SW 1271 (cell line): ENCODE data around the gene LRRC41.
A peak's percentile ranks its signal among the peaks of the same experiment; 100 is the strongest.
"Not testable (repeated sequence)": the region's sequence is repeated elsewhere in the genome, so short reads cannot be mapped to it uniquely, and the experiment has no call there.

Experiments used
- DNase-seq, 2 experiments: peaks; one replicate each; lab custom pipeline; 2025; lab: John Stamatoyannopoulos, UW

Gene LRRC41

GRCh38 chr1:46303038-46303871, at the start of gene LRRC41, which contains the start of gene UQCRH:
Gene LRRC41 (minus strand): TSS chr1:46303616. CDS start chr1:46303322, 294 bp downstream.
Gene UQCRH (plus strand): TSS chr1:46303698. CDS start chr1:46303767, 69 bp downstream.
- peak; percentile 76 to 95 for DNase-seq

GRCh38 chr1:46352363-46352762, 48.9 kb upstream of the LRRC41 start:
- DNase-seq: no peak

DNA sequence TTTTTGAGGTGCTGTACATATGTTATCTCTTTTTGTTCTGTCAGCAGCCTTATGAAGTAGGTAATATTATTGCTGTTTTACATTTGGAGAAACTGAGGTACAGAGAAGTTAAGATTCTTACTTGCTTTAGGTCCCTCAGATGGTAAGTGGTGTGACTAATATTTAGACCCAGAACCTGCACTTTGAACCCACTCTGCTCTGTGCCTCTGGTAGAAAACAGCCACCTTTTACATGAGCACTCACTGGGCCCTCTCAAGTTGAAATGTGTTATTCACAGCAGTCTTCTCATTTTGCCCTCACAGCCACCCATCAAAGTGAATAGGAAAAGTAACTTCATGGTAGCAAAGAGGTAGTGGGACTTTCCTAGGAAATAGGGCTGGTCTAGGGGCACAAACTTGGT, 41.9 kb upstream of the LRRC41 start:
- no peak for DNase-seq

DNA sequence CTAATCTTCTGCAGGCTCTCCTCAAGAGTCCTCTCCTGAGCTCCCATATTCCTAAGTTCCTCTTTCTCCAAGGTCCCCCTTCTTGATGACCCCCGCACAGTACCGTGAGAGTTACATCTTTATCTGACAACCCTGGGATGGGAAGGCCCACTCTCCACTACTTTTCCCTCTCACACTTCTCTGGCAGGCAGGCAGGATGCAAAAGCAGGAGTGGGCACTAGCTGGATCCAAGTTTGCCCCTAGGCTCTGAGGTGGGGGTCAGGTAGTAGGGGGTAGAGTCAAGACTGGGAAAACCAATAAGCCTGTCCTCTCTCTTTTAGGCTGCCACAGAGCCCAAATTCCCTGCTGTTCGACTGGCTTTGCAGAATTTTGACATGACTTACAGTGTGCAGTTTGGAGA, 41.1 kb upstream of the LRRC41 start:
- no peak for DNase-seq

DNA sequence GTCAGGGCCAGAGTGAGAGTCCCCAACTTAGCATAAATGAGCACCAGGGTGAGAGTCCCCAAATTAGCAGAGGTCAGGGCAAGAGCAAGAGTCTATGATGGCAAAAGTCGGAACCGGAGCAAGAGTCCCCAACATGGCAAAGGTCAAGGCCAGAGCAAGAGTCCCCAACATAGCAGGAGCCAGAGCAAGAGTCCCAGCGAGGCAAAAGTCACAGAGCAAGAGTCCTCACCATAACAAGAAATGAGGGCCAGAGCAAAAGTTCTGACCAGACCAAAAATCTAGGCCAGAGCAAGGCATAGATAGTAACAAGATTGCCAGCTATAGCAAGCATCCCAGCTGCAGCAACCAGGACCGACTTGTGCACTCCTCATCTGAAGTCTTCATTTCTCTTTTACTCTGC, 40.3 kb upstream of the LRRC41 start:
- no peak for DNase-seq

GRCh38 chr1:46343351-46343695, 39.9 kb upstream of the LRRC41 start:
- no peak for DNase-seq

DNA sequence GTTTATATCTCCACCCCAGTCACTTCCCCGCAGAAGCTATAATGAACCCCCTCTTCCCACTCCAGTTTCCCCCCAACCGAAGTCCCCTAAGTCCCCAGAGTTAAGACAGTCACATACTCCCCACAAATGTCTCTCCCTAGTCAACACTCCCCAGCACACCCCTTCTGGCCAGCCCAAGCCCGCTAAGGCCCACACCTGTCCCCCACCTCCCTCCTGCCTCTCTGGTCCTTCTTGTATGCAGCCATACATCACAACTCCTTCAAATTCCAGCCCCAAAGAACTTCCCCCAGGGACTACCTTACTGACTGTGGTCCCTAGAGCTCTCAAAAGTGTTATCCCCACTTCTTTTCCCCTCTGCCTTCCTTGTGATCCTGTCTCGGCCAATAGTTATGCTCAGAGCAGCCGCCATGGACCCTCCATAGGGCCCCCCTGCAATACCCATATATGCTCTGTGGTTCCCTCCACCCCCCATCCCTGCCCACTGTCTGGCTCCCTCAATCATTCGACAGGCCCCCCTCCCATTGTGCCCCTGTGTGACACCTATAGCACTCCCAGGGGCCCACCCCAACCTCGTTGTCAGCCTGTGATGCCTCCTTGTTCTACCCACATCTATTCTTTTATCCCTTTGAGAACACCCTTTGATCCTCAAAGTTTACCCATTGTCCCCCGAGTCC, 39.4 kb upstream of the LRRC41 start:
- no peak for DNase-seq

- no peak for DNase-seq
Measured at GRCh38 chr1:46342084-46342656, 38.8 kb upstream of the LRRC41 start.

DNA sequence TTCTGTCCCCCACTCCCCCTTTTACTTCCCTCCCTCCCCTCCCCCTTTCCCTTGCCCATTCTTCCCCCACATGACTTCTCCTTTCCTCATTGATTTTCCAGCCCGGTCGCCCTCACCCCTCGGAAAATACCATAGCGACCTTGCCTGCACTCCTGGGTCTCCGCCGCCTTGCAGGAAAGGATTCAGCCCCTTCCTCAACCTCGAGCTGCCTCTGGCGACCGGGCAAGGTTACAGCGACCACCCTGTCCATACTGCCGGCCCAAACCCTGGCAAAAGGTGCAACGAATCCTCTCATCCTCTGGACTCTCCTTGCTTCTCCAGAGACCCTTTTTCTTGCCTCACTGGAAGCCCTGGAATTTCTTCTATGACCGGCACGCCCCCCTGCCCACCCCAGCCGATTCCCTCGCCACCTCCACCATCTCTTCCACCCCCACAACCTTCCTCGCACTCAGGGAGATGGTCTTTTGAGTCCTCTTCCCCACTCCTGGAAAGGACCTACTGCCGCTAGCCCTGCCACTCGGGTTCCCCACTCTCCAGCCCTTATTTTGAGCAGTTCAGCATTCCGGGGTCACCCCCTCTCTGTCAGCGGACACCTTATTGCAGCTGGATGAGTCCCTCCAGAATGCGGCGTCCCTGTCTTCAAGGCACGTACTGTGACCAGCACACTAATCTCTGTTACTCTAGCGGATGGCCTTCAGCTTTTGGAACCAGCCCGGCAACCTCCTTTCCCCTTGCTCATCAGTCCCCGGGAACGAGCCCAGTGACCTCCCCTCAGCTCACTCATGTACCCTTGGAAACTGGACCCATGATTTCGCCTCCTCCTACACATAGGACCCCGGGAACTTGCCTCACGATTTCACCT, 38.0 kb upstream of the LRRC41 start:
- DNase-seq: no peak

DNA sequence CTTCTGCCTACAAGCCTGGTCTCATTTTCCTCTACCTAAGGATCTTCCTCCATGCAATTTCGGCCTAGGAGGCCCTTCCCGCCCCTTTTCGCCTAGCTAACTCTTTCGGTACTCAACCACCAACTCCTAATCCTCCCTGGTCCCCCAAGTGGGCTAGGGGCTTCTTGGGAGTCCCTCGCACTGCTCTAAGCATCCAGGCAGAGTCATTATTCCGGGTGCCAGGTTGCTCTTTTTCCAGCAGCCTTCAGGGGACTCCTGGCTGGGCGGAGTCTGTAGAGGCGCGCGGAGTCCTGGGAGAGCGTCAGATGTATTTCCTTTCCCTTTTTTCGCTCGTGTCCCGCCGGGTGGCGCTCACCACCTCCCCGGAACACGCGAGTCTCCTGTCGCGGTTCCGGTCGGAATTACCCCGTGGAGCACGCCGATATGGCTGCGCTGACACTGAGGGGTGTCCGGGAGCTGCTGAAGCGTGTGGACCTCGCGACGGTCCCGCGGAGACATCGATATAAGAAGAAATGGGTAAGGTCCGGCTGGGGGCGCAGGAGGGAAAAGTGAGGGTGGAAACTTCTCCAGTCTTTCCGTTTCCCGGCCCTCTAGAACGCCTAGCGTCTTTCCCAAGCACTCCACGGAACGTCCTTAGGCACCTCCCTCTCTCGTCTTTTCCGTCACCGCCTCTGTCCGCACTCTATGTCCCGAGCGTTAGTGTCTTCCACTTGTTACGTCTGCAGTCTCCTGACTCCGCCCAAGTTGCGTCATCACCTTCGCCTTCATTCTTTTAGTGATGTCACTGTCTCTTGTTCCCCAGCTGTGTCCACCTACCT, 37.2 kb upstream of the LRRC41 start, which contains the start of gene NSUN4:
Gene NSUN4 (plus strand): TSS at position 404 of the 818 bp plus-strand sequence. CDS start 20 bp downstream, at position 424.
- peak; percentile 84 to 89 for DNase-seq

DNA sequence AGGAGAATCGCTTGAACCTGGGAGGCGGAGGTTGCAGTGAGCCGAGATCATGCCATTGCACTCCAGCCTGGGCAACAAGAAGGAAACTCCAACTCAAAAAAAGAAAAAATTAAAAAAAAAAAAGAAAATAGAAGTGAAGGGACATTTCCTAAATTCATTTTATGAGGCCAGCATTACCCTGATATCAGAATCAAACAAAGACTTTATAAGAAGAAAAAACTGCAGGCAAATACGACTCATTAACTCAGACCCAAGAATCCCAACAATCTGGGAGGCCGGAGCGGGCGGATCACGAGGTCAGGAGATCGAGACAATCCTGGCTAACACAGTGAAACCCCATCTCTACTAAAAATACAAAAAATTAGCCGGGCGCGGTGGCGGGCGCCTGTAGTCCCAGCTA, 34.0 kb upstream of the LRRC41 start:
- not testable (repeated sequence) for DNase-seq

DNA sequence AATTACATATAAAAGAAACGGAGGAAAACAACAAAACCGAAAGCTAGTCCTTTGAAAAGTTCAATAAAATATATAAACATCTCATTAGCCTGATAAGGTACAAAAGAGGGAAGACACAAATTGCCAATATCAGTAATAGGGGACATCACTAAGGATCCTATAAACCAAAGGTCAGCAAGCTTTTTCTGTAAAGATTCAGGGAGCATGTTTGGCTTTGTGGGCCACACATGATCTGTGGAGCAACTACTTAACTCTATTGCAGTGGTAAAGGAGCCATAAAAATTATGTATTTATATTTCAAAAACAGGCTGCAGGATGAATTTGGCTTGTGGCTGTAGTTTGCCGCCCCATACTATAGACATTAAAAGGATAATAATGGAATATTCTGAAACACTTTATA, 31.7 kb upstream of the LRRC41 start:
- no peak for DNase-seq

DNA sequence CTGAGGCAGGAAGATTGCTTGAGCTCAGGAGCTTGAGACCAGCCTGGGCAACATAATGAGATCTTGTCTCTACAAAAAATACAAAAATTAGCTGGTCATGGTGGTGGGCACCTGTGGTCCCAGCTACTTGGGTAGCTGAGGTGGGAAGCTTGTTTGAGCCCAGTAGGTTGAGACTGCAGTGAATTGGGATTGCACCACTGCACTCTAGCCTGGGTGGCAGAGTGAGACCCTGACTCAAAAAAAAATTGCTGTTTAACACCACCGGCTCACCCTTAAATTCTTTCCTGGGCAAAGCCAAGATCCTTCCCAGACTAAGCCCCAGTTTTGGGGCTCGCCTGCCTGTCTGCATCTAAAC, 30.6 kb upstream of the LRRC41 start:
- no peak for DNase-seq

DNA sequence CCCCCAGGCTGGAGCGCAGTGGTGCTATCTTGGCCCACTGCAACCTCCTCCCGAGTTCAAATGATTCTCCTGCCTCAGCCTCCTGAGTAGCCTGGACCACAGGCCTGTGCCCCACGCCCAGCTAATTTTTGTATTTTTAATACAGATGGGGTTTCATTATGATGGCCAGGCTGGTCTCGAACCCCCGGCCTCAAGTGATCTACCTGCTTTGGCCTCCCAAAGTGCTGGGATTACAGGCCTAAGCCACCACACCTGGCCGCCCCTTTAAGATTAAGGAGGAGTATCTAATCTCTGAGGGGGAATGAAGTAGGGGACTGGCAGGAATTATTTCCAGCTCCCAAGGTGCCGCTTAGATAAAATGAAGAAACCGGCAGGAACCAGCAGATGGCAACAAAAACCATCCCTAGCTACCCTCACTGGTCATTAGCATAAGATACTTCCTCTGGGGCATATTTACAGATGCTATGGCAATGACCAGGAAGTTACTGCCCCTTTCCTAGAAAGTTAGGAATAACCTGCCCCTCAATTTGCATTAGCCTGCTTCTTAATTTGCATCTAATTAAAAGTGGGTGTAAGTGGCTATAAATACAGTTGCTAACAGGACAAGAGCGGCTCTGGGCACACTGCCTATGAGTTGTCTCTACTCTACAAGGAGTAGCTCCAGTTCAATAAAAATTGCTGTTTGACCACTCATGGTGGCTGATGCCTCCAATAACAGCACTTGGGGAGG, 30.0 kb upstream of the LRRC41 start:
- DNase-seq: peak in 1 of 2 experiments; percentile 31

GRCh38 chr1:46331786-46332540, 28.5 kb upstream of the LRRC41 start:
- DNase-seq: not testable (repeated sequence)

DNA sequence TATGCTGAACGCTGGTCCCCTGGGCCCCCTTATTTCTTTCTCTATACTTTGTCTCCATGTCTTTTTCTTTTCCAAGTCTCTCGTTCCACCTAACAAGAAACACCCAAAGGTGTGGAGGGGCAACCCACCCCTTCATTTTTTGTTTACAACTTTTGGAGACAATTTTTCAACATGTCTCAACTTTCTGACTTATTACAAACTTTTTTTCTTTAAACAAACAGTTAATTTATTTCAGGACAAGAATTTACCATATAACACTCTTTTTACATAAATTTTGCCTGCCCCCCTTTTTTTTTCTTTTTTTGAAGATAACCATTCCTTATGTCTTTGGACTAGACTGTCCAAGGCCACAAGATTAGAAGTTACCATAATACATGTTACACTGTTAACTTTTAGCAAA, 27.0 kb upstream of the LRRC41 start:
- not testable (repeated sequence) for DNase-seq

- DNase-seq: not testable (repeated sequence)
Measured at GRCh38 chr1:46329807-46330206, 26.4 kb upstream of the LRRC41 start.

DNA sequence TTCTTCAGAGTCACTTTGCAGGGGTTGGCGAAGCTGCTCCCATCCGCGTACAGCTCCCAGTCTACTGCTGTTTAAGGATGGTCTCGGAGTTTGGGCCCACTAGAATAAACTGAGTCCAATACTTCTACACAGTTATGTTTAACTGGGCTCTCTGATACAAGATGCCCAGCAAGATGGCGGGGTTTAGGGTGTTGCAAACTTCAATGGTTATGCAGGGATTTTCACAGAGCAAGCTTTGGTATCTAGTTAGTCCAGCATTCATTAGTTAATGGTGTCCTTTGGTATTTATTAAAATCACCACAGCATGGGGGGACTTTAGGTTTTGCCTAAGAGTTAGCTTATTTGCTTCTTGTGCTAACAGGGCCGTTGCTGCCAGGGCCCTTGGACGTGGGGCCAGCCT, 24.8 kb upstream of the LRRC41 start:
- DNase-seq: not testable (repeated sequence)

DNA sequence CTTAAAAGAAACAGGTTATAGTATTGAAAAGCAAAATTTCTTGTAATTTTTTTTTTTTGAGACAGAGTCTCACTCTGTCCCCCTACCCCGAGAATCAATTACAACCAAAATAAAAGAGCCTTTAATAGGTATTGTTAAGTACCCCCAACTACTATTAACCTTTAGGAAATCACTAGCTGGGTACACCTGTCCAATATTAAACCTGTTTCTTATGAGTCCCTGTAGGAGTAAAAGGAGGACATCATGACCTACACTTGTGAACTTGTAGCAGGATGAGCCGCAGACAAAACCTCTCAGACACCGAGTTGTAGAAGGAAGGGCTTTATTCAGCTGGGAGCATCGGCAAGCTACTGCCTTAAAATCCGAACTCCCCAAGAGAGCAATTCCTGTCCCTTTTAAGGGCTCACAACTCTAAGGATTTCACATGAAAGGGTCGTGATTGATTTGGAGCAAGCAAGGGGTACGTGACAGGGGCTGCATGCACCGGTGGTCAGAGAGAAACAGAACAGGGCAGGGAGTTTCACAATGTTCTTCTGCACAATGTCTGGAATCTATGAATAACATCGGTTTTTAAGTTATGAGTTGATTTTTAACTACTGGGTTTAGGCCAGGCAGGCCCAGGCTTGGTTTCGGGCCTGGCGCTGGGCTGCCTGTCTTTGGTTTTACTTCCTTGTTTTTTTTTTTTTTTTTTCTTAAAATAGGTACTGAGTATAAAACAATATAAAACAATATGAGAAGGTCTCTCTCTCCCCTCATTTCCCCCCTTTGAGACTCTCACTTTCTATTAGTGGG, 22.1 kb upstream of the LRRC41 start:
- not testable (repeated sequence) for DNase-seq
